Measurements from ENCODE around the gene SH3BP5. TPM values are rescaled to one million over a fixed set of nuclear protein-coding genes. Genes with fewer than 3 reads are reported as not detected.
"Not testable (repeated sequence)": the region's sequence is repeated elsewhere in the genome, so short reads cannot be mapped to it uniquely, and the experiment has no call there.

Gene SH3BP5
- total RNA-seq, 1 experiment from 2014 or later = 39.3 TPM

DNA sequence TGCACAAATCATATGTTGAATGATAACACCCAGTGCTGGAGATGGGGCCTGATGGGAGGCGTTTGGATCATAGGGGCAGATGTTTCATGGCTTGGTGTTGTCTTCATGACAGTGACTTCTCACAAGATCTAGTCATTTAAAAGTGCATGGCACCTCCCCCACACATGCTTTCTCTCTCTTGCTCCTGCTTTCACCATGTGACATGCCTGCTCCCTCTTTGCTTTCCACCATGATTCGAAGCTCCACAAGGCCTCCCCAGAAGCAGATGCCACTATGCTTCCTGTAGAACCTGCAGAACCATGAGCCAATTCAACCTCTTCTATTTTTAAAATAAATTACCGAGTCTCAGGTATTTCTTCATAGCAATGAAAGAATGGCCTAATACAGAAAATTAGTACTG, 17.8 kb upstream of the SH3BP5 start:
- peaks cover 18% of the 10 kb centered on the region for H3K4me1 ChIP-seq (replicated peaks; ENCODE audit: insufficient read depth)
- no peak for TF ChIP-seq EZH2 (IDR thresholded peaks at IDR 0.05; ENCODE audit: low read depth)
- TF ChIP-seq, protein P1, sequence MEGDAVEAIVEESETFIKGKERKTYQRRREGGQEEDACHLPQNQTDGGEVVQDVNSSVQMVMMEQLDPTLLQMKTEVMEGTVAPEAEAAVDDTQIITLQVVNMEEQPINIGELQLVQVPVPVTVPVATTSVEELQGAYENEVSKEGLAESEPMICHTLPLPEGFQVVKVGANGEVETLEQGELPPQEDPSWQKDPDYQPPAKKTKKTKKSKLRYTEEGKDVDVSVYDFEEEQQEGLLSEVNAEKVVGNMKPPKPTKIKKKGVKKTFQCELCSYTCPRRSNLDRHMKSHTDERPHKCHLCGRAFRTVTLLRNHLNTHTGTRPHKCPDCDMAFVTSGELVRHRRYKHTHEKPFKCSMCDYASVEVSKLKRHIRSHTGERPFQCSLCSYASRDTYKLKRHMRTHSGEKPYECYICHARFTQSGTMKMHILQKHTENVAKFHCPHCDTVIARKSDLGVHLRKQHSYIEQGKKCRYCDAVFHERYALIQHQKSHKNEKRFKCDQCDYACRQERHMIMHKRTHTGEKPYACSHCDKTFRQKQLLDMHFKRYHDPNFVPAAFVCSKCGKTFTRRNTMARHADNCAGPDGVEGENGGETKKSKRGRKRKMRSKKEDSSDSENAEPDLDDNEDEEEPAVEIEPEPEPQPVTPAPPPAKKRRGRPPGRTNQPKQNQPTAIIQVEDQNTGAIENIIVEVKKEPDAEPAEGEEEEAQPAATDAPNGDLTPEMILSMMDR (conservative IDR thresholded peaks at IDR 0.05) = no peak
- no peaks in the 10 kb centered on the region for H3K9me3 ChIP-seq (ENCODE audit: insufficient read depth, low read depth)
- H3K27me3 ChIP-seq (ENCODE audit: insufficient read depth, low read depth) = no peaks in the 10 kb centered on the region
- no peak overlapping the region for H3K4me3 ChIP-seq
- no peak overlapping the region for H3K27ac ChIP-seq
- ChIA-PET POLR2A (ENCODE audit: unreplicated experiment) (no interaction called here), CTCF (no interaction called here)
- H3F3A ChIP-seq (ENCODE audit: insufficient read depth, low read depth) = no peaks in the 10 kb centered on the region; the same call in 1 of the 2 replicates
- H3K36me3 ChIP-seq (ENCODE audit: low read depth) = no peaks in the 10 kb centered on the region
- no TSS peak for BruUV-seq (replicated peaks)
- no peak for DNase-seq
- no peaks in the 10 kb centered on the region for H3K9me2 ChIP-seq (ENCODE audit: insufficient read depth)
- H2AFZ ChIP-seq = no peak overlapping the region
- no peaks in the 10 kb centered on the region for H4K20me1 ChIP-seq (ENCODE audit: insufficient read depth)
- H3K79me2 ChIP-seq (ENCODE audit: low read depth) = no peaks in the 10 kb centered on the region
- H3K4me2 ChIP-seq = no peak overlapping the region
- intact Hi-C loops (cut with micrococcal nuclease; ENCODE audit: unreplicated experiment) = no loop called here

DNA sequence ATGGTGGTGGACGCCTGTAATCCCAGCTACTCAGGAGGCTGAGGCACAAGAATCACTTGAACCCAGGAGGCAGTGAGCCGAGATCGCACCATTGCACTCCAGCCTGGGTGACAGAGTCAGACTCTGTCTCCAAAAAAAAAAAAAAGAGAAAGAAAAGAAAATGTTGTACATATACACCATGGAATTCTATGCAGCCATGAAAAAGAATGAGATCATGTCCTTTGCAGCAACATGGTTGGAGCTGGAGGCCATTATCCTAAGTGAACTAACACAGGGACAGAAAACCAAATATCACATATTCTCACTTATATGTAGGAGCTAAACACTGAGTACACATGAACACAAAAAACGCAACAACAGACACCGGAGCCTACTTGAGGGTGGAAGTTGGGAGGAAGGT, 17.1 kb upstream of the SH3BP5 start:
- POLR2A ChIA-PET (ENCODE audit: unreplicated experiment); CTCF ChIA-PET; intact Hi-C loops (cut with micrococcal nuclease; ENCODE audit: unreplicated experiment); H3K9me2 ChIP-seq (ENCODE audit: insufficient read depth); DNase-seq; H3K4me2 ChIP-seq; H3K79me2 ChIP-seq (ENCODE audit: low read depth); H2AFZ ChIP-seq; H3K27ac ChIP-seq; H3K9me3 ChIP-seq (ENCODE audit: insufficient read depth, low read depth); H4K20me1 ChIP-seq (ENCODE audit: insufficient read depth); H3K36me3 ChIP-seq (ENCODE audit: low read depth); H3K27me3 ChIP-seq (ENCODE audit: insufficient read depth, low read depth); H3K4me3 ChIP-seq; BruUV-seq (replicated peaks); H3F3A ChIP-seq (ENCODE audit: insufficient read depth, low read depth): not testable (repeated sequence)
- H3K4me1 ChIP-seq (replicated peaks; ENCODE audit: insufficient read depth) = peaks cover 18% of the 10 kb centered on the region

DNA sequence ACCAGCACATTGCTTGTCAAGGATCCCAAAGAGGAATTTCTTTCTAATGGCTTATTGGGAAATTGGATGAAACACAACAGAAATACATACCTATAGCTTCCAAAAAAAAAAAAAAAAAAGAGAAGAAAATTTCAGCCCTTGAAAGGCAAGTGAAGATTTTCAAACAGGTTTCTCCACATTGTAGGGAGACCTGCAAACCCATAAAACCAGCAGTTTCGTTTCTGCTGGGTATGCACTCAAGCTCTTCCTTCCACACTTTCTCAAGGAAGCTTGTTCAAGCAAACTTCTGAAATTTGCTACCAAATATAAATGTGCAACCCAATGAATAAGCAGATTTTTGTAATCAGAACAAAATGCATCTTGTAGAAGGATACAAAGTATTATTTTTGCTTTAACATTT, 15.9 kb upstream of the SH3BP5 start:
- intact Hi-C loops (cut with micrococcal nuclease; ENCODE audit: unreplicated experiment) = no loop called here
- Histone ChIP-seq H3K27ac (peak overlapping the region; percentile 62), H3K79me2 (ENCODE audit: low read depth) (no peaks in the 10 kb centered on the region), H3K4me3 (no peak overlapping the region), H3F3A (ENCODE audit: insufficient read depth, low read depth) (no peaks in the 10 kb centered on the region; the same call in 1 of the 2 replicates), H3K9me2 (ENCODE audit: insufficient read depth) (no peaks in the 10 kb centered on the region), H3K9me3 (ENCODE audit: insufficient read depth, low read depth) (no peaks in the 10 kb centered on the region), H3K4me1 (replicated peaks; ENCODE audit: insufficient read depth) (peaks cover 18% of the 10 kb centered on the region), H3K27me3 (ENCODE audit: insufficient read depth, low read depth) (no peaks in the 10 kb centered on the region), H2AFZ (peak overlapping the region; percentile 45), H3K36me3 (ENCODE audit: low read depth) (no peaks in the 10 kb centered on the region), H3K4me2 (peak overlapping the region; percentile 26), H4K20me1 (ENCODE audit: insufficient read depth) (no peaks in the 10 kb centered on the region)
- peak in 1 of 2 experiments; percentile 77 for DNase-seq
- BruUV-seq (replicated peaks) = no TSS peak
- ChIA-PET CTCF (interaction anchor here (0.6 kb wide), 2 partner anchors 16 to 56 kb away, joined by 6 read pairs; partner anchors contain the start of gene SH3BP5), POLR2A (ENCODE audit: unreplicated experiment) (no interaction called here)
- TF ChIP-seq, protein P1 (conservative IDR thresholded peaks at IDR 0.05) = no peak
- TF ChIP-seq EZH2 (IDR thresholded peaks at IDR 0.05; ENCODE audit: low read depth) = no peak

DNA sequence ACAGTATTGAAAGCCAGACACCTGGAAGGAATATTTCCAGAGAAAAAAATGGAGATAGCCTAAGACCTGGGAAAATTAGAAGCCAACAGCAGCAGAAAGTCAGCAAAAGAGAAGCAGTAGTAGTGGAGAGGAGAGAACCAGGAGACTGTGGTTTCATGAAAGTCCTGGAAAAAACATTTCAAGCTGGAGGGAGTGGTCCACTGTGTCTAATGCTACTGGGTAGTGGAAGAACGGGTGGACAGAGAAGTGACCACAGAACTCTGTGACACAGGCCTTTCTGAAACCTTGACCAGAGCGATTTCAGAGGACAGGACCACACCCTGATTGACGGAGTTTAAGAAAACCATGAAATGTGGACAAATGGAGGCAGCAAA, 15.3 kb upstream of the SH3BP5 start:
- H3K79me2 ChIP-seq (ENCODE audit: low read depth) = no peaks in the 10 kb centered on the region
- TF ChIP-seq EZH2 (IDR thresholded peaks at IDR 0.05; ENCODE audit: low read depth) = no peak
- TF ChIP-seq, protein P1 (conservative IDR thresholded peaks at IDR 0.05) = no peak
- no peaks in the 10 kb centered on the region; the same call in 1 of the 2 replicates for H3F3A ChIP-seq (ENCODE audit: insufficient read depth, low read depth)
- H3K36me3 ChIP-seq (ENCODE audit: low read depth) = no peaks in the 10 kb centered on the region
- H3K4me2 ChIP-seq = peak overlapping the region; percentile 16; the same call in 1 of the 2 replicates
- no peaks in the 10 kb centered on the region for H3K9me3 ChIP-seq (ENCODE audit: insufficient read depth, low read depth)
- ChIA-PET CTCF (interaction anchor here (0.6 kb wide), 2 partner anchors 15 to 55 kb away, joined by 6 read pairs; partner anchors contain the start of gene SH3BP5), POLR2A (ENCODE audit: unreplicated experiment) (no interaction called here)
- H2AFZ ChIP-seq = no peak overlapping the region
- BruUV-seq (replicated peaks) = no TSS peak
- no peak overlapping the region for H3K4me3 ChIP-seq
- H4K20me1 ChIP-seq (ENCODE audit: insufficient read depth) = no peaks in the 10 kb centered on the region
- H3K4me1 ChIP-seq (replicated peaks; ENCODE audit: insufficient read depth) = peaks cover 18% of the 10 kb centered on the region
- peak overlapping the region; percentile 62 for H3K27ac ChIP-seq
- DNase-seq = no peak
- no peaks in the 10 kb centered on the region for H3K27me3 ChIP-seq (ENCODE audit: insufficient read depth, low read depth)
- H3K9me2 ChIP-seq (ENCODE audit: insufficient read depth) = peaks cover 4% of the 10 kb centered on the region; the same call in 1 of the 2 replicates
- intact Hi-C loops (cut with micrococcal nuclease; ENCODE audit: unreplicated experiment) = no loop called here
